GM12891 (cell line): Measurements from ENCODE around the gene DNM3.

Experiments
- POLR2A ChIP-seq: IDR thresholded peaks from 2 replicates; pipeline ENCODE4 v1.6.1; 2011; ENCODE audit warnings: low read depth, low read length, control low read depth
- POLR2AphosphoS5 ChIP-seq: IDR thresholded peaks from 2 replicates; pipeline ENCODE4 v1.6.1; 2011; ENCODE audit warnings: low read depth, low read length, control low read depth
- SPI1 ChIP-seq: IDR thresholded peaks from 2 replicates; pipeline ENCODE4 v1.6.1; 2011; ENCODE audit warnings: low read depth, low read length, control low read depth
- TAF1 ChIP-seq: IDR thresholded peaks from 2 replicates; pipeline ENCODE4 v1.6.1; 2011; ENCODE audit warnings: low read depth, low read length, control low read depth

DNA sequence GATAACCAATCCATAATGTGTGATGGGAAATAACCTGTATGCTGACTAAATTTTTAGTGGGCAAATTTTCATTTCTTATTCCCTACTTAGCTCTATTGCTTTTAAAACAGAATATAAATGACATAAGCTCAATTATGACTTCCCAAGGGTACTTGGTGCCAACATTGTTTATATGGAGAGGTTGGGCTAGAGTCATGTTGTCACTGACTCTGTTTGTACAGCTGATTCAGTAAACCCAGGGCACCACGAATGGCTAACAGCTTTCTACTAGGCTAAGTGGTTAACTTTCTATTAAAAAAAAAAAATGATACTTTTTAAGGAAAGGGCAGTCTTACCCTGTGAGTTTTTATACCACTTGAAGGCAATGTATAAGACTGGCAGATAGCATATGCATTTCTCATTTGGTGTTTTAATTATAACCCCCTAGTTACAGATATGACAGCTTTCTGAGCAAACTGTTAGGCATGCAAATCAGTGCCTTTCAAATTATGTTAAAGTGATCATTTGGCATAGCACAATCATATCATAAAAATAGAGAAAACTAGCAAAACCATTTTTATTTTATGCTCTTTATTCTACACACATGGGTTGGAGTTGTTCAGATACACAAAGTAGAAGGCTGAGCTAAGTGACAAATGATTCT is 147.1 kb downstream of the DNM3 start:
- no peak for TF ChIP-seq POLR2AphosphoS5
- no peak for TF ChIP-seq TAF1
- no peak for TF ChIP-seq POLR2A
- no peak for TF ChIP-seq SPI1
